Stimulated activated CD8-positive, alpha-beta memory T cell treated with anti-CD3 and anti-CD28 coated beads, Interleukin-12 subunit alpha, Interleukin-12 subunit beta, amount 100 ng/mL, for 4 hours (primary cell): ENCODE measurements around the gene DLGAP1.

Source experiments
- DNase-seq: peaks from one replicate; pipeline ENCODE4 v3.0.0-alpha.2; 2020; ENCODE audit warnings: low read depth

The DLGAP1 gene

GRCh38 chr18:4238966-4239365 lies 216.1 kb downstream of the DLGAP1 start:
- DNase-seq, result no peak

DNA sequence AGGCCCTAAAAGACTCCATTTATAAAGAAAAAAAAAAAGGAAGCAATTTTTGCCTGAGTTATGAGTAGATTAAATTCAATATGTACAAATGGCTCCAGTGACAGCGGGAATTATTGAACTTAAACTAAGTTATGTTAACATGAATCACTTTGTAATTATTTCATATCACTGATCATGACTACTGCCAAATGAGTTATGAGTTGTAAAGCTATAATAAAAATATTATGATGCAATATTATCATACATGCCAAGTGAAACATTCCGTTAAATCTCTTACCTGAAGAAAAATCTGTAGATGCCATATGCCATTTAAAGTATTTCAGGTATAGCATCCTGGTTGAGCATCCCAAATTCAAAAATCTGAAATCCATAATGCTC lies 217.5 kb downstream of the DLGAP1 start:
- no peak for DNase-seq

GRCh38 chr18:4236940-4237663 lies 218.0 kb downstream of the DLGAP1 start:
- DNase-seq, result no peak

DNA sequence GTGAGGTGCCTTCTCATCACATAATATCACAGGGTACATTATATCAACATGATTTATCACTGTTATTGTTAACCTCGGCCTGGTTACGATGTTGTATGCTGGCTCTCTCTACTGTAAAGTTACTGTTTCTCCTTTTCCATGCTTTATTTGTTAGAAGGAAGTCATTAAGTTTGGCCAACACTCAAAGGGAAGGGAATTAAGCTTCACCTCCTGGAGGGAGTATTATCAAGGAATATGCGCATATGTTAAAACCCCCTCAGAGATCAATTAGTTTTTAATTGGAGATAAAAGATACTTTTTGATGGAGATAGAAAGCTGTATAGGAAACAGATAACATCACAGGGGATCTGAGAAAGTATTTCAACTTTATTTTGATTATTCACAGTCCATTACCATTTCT lies 221.6 kb downstream of the DLGAP1 start:
- no peak for DNase-seq

DNA sequence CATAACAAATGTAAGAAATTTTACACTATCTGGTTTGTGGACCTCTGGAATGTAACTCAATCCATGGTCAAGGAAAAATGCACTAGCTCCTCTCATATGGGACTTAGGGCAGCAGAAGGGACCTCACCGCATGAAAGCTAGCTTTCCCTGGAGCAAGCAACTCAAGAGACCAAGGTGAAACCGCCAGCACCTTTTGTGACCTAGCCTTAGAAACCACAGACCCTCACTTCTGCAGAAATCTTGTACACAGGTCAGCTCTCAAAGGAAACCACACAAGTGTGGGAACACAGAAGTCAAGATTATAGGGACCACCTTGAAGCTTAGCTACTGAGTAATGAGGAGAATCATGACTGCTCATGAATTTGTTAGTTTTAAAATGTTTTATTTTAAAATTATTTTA lies 222.5 kb downstream of the DLGAP1 start:
- no peak for DNase-seq

GRCh38 chr18:4231260-4231659 lies 223.8 kb downstream of the DLGAP1 start:
- DNase-seq, result no peak

- DNase-seq, result no peak
These were observed 224.5 kb downstream of the DLGAP1 start for GRCh38 chr18:4230450-4231168.

- DNase-seq, result no peak
These were observed 230.9 kb downstream of the DLGAP1 start for GRCh38 chr18:4224031-4224704.

GRCh38 chr18:4211111-4211837 lies 243.8 kb downstream of the DLGAP1 start:
- DNase-seq, result no peak

DNA sequence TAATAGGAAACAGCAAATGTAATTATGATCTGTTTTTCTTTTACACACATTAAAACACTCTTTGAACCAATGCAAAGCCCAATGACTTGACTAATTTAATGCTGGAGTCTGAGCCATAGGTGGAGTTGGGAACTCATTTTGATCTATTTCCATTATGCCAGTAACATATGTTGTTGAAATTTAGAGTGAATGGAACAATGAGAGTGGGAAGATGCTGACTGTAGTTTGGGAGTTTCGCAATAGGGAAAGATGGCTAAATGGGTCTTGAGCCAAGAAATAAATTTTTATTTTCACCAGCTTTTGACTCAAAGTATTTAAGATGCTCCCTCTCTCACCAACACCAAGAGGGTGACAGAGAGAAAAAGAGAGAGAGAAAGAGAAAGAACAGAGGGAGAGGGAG lies 246.7 kb downstream of the DLGAP1 start:
- DNase-seq, result no peak

- DNase-seq, result no peak
These were observed 247.6 kb downstream of the DLGAP1 start for GRCh38 chr18:4207383-4207985.

- DNase-seq, result no peak
These were observed 250.7 kb downstream of the DLGAP1 start for GRCh38 chr18:4204438-4204720.

- DNase-seq, result no peak
These were observed 251.3 kb downstream of the DLGAP1 start for GRCh38 chr18:4203568-4204437.

DNA sequence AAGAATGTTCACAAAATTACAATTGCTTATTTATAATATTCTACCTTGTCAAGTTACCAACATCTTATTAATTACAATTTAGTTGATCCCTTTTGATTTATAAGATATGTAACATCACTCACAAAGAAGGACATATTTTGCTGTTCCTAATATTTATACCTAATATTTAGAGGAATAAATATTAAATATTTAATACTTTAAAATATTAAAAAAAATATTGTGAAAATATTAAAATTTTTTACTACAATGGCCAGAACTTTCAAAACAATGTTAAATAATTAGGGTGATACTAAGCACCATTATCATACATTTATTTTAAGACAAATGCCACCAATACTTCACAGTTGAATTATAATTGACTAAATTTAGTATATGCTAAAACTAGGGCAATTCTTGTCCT lies 254.7 kb downstream of the DLGAP1 start:
- DNase-seq, result no peak

DNA sequence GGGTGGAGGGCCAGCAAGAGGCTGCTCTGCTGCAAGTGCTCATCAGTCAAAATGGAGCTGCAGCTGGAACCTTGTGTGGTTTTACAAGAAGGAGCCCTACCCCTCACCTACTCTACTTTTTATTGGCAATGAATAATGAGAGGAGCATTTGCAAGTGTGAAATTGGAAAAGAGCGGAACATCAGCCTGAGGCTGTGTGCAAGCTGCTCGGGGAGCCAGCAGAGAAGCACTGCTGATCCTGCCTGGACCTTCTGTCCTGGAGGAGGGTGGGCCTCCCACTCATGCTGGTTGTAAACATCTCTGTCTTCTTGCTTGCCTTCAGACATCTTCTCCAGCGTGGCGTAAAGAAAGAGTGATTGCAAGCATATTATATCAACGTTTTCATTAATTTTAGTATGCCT lies 256.2 kb downstream of the DLGAP1 start:
- no peak for DNase-seq

GRCh38 chr18:4196351-4196750 lies 258.8 kb downstream of the DLGAP1 start:
- no peak for DNase-seq

DNA sequence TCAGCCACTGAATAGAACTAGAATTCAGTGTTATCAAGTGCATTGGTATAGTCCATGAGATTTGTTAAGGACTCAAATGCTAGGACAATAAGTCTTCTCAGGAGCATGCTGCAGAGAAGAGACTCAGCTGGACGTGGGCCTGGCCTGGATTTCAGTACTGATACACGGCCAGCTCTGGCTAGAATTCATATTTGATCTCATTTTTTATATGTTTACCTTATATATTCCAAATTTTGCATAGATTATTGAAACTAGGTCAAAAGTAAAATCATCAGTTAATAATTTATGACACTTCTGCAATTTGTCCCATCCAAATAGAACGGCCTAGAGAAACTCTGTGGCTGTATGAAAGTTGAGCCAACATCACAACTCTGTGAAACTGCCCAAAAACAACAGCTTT lies 262.0 kb downstream of the DLGAP1 start:
- DNase-seq, result no peak

DNA sequence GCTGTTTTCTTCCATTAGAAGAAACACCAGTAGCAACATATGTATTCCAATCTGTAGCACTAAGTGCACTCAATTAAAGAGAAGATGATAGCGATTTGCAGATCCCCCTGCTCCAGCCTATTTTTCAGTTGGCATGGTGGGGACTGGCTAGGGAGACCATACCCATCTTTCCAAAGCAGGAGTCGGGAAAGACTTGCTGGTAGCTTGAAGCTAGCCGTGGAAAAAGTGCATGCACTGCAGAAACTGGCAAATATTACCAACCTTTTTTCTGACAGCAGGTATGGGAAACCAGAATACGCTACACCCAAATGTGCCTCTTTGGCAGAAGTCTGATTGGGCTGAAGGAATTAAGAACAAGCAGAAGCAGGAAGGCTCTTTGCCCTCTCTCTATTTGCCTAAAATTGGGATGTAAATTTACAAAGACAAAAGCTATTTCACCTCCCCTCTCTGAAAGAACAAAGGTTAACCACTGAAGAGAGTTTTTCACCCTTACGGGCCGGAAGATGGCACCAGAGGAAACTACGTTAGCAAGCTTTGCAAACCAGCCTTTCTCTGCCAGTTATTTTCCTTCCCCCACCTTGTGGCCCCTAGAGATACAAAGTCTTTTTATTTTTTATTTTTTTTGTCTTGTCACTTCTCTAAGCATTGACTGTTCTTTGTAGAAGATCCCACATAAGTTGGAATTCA lies 273.1 kb downstream of the DLGAP1 start:
- DNase-seq, result no peak

- no peak for DNase-seq
These were observed 274.0 kb downstream of the DLGAP1 start for GRCh38 chr18:4181086-4181485.

DNA sequence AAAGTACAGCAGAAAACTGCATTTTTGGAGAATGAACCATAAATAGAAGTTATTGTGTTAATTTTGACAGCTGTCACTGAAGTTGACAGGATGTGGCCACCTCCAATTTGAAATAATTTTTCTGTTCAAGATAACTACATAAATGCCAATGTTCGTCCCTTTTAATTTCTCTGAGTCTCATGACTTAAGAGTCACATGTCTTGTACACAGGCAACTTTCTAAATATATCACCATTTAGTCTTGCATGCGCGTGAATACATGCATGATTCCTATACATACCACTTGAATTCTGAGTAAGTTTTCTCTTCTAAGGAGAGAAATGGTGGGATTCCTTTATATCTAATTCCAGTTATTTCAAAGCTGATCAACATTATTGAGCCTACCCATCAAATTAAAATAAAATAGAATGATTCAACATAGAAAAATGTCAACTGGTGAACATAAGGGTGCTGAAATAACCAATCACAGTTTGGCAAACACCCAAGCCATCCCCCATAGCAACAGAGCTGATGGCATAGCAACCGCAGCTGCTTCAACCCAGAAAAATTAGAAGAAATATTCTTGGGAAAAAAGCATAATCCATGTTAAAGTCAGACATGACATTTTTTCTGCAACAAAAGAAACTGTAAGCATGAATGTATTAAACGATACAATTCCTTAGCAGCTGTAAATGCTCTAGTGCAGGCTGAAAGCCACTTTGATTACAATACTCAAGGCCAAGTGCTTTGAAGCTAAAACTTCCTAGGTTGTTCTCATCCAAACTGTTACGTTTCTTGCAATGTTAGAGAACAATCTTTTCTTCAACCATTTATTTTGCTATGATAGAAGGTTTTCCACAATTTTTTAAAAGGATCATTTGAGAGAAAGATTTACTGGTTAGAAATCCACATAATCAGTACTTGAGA lies 282.7 kb downstream of the DLGAP1 start:
- no peak for DNase-seq
